ENCODE measurements around the gene TACR1. TPM values are rescaled to one million over a fixed set of nuclear protein-coding genes. Genes with fewer than 3 reads are reported as not detected.

TACR1 gene
- polyA plus RNA-seq, 1 of the 3 experiments (the other 2 are of a cell fraction) = under 0.01 TPM

GRCh38 chr2:75140288-75140687 is 59.0 kb downstream of the TACR1 start:
- H3K27ac ChIP-seq (ENCODE audit: low read depth in 2 of 2, low read length in 1 of 2) = no peak overlapping the region
- H3F3A ChIP-seq (replicated peaks; ENCODE audit: insufficient read depth) = no peaks in the 10 kb centered on the region
- H4K20me1 ChIP-seq (ENCODE audit: insufficient read depth) = no peaks in the 10 kb centered on the region
- no peak overlapping the region for H2AFZ ChIP-seq (ENCODE audit: low read depth)
- CTCF ChIA-PET = no interaction called here
- H3K79me2 ChIP-seq (ENCODE audit: insufficient read depth) = no peaks in the 10 kb centered on the region
- TF ChIP-seq ZBTB33 (IDR thresholded peaks at IDR 0.05; ENCODE audit: borderline replicate concordance, low read depth) = no peak
- TF ChIP-seq EP300 (IDR thresholded peaks at IDR 0.05; ENCODE audit: borderline replicate concordance in 1 of 2, low read depth in 1 of 2, low read length in 1 of 2) = no peak
- no peak for TF ChIP-seq CTCF (IDR thresholded peaks at IDR 0.05)
- no peak for TF ChIP-seq MXI1 (IDR thresholded peaks at IDR 0.05; ENCODE audit: low read depth, low read length)
- no peak for TF ChIP-seq MAX (IDR thresholded peaks at IDR 0.05; ENCODE audit: low read depth)
- TF ChIP-seq REST (IDR thresholded peaks at IDR 0.05; ENCODE audit: low read depth, low read length) = no peak
- no peak for TF ChIP-seq CHD2 (IDR thresholded peaks at IDR 0.05; ENCODE audit: low read length, partially characterized antibody)
- no peak for TF ChIP-seq PBX3 (IDR thresholded peaks at IDR 0.05)
- TF ChIP-seq SMC3 (IDR thresholded peaks at IDR 0.05; ENCODE audit: low read depth, low read length) = no peak
- TF ChIP-seq EZH2phosphoT487 (IDR thresholded peaks at IDR 0.05; ENCODE audit: borderline replicate concordance, low read depth) = no peak
- no peak for TF ChIP-seq USF2 (IDR thresholded peaks at IDR 0.05; ENCODE audit: borderline replicate concordance, low read depth, low read length)
- TF ChIP-seq GATA2 (CRISPR knock-in tag; IDR thresholded peaks at IDR 0.05) = no peak
- no peak for TF ChIP-seq RXRA (IDR thresholded peaks at IDR 0.05; ENCODE audit: borderline replicate concordance, low read depth)
- no peak for TF ChIP-seq TEAD4 (IDR thresholded peaks at IDR 0.05; ENCODE audit: borderline replicate concordance, insufficient read depth)
- TF ChIP-seq YY1 (IDR thresholded peaks at IDR 0.05; ENCODE audit: low read depth) = no peak
- no peak for TF ChIP-seq ELF1 (IDR thresholded peaks at IDR 0.05)
- TF ChIP-seq MEF2A (IDR thresholded peaks at IDR 0.05; ENCODE audit: borderline replicate concordance, low read depth) = no peak
- no peaks in the 10 kb centered on the region for H3K27me3 ChIP-seq (ENCODE audit: insufficient read depth)
- WGBS (ENCODE audit: low lambda C conversion rate) = 47% methylated on average over 1 of the region's 1 CpG
- H3K9me2 ChIP-seq = no peaks in the 10 kb centered on the region
- DNase-seq = no peak
- no peaks in the 10 kb centered on the region for H3K9me3 ChIP-seq
- no peak overlapping the region for H3K4me3 ChIP-seq (ENCODE audit: low read depth in 2 of 2, low read length in 1 of 2)
- no peaks in the 10 kb centered on the region for H3K4me1 ChIP-seq (ENCODE audit: control insufficient read depth in 1 of 2, insufficient read depth in 2 of 2, low read depth in 1 of 2, low read length in 1 of 2)
- no peak overlapping the region for H3K4me2 ChIP-seq
- no peak overlapping the region for H3K9ac ChIP-seq
- no peaks in the 10 kb centered on the region for H3K36me3 ChIP-seq (replicated peaks in 1 of 2; ENCODE audit: control insufficient read depth in 1 of 2, insufficient read depth in 2 of 2, low read length in 1 of 2)
- POLR2A ChIA-PET = no interaction called here
